D721Med (cell line): ENCODE results near the gene SNRNP25.

ENCODE experiments used
- DNase-seq: peaks from one replicate; pipeline ENCODE4 v3.0.0; 2011; ENCODE audit warnings: low spot score; ENCODE audit not compliant: insufficient read length
- FAIRE-seq: peaks from 2 replicates; lab custom pipeline; 2011; peaks lifted over from hg19 to GRCh38; lab: Jason Lieb, UNC
- CTCF ChIP-seq: IDR thresholded peaks from 2 replicates; pipeline ENCODE4 v1.5.1; 2012; ENCODE audit warnings: mild to moderate bottlenecking, control low read depth; ENCODE audit not compliant: insufficient read depth; ENCODE audit errors: missing control alignments

Gene SNRNP25

GRCh38 chr16:62283-62967 lies 8.8 kb downstream of the SNRNP25 start:
- TF ChIP-seq CTCF = no peak
- no peak for DNase-seq
- FAIRE-seq = no peak

GRCh38 chr16:62968-63391 lies 9.4 kb downstream of the SNRNP25 start:
- no peak for FAIRE-seq
- no peak for DNase-seq
- no peak for TF ChIP-seq CTCF

- DNase-seq (no peak), FAIRE-seq (no peak)
- no peak for TF ChIP-seq CTCF
Measured at GRCh38 chr16:63466-63865, 9.8 kb downstream of the SNRNP25 start.

GRCh38 chr16:63998-64913 lies 10.6 kb downstream of the SNRNP25 start:
- no peak for TF ChIP-seq CTCF
- no peak for FAIRE-seq
- no peak for DNase-seq

- TF ChIP-seq CTCF = no peak
- FAIRE-seq = no peak
- no peak for DNase-seq
Measured at GRCh38 chr16:64914-65255, 11.3 kb downstream of the SNRNP25 start.

- DNase-seq (peak; percentile 97), FAIRE-seq (no peak)
- TF ChIP-seq CTCF = peak; percentile 92
Measured at GRCh38 chr16:65745-66144, 12.1 kb downstream of the SNRNP25 start.
